GM18520 (cell line): Measurements from ENCODE around the gene ENPP5.

Experiments used
- ATAC-seq: cut with Tn5 transposase; IDR thresholded peaks from one replicate; pipeline ENCODE4 v1.9.1; 2021; ENCODE audit not compliant: unreplicated experiment

The ENPP5 gene

DNA sequence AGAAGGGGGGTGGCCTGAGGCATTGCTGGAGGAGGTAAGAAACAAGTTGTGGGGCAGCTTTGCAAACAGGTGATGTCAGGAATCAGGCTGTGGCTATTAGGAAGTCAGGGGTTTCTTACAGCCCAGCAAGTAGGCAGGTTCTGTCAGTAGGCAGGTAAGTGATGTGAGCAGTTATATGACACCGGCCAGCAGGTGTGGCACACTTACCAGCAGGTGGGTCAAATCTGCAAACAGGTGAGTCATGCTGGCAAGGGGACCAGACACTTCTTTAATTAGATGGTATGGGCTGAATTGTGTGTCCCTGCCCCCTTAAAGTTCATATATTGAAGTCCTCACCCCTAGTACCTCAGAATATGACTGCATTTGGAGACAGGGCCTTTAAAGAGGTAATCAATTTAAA lies 57.4 kb downstream of the ENPP5 start:
- ATAC-seq: no peak
